Stimulated activated CD4-positive, alpha-beta T cell treated with anti-CD3 and anti-CD28 coated beads, Interleukin-1b, Interleukin-23, amount 100 ng/mL, for 24 hours (primary cell): ENCODE results near the gene MAML3.

Experiments
- DNase-seq, 4 experiments: peaks; one replicate each; pipeline ENCODE4 v3.0.0-alpha.2; 2020; ENCODE audit warnings: low read depth in 4 of 4, low spot score in 1 of 4

Gene MAML3

GRCh38 chr4:139849219-139849618 lies 304.8 kb downstream of the MAML3 start:
- no peak for DNase-seq

DNA sequence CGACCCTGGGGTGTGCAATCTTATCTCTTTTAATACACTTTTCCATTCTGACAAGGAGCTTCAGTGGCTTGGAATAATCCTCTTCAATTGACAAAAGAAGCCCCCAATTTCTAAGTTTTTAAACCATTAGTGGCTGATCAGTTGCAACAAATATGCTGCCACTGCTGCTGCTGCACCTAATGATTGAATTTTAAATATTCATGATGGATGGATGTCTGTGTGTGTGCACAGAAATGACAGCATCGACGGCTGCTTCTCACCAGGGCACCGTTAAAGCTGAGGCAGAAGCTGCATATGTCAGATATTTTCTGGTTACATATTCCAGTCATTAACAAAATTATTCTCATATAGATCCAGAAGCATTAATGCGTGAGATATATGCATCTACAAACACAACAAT lies 306.0 kb downstream of the MAML3 start:
- DNase-seq, result no peak

DNA sequence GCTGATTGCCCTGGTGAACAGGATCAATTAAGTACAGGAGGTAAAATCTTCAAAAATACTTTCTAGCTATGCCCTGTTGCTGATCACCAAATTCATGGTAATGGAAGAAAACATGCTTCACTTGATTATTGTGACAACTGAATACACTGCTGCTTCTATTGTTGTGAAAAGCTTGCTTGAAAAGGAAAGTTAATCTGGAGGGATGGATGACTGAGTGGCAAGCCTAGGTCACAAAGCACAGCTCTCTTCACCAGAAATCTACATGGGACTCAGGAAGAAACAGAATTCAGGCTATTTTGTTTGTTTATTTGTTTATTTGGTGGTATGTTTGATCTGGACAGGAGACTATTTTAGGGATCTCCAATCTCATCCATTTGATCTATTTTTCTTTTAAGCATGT lies 306.4 kb downstream of the MAML3 start:
- no peak for DNase-seq

DNA sequence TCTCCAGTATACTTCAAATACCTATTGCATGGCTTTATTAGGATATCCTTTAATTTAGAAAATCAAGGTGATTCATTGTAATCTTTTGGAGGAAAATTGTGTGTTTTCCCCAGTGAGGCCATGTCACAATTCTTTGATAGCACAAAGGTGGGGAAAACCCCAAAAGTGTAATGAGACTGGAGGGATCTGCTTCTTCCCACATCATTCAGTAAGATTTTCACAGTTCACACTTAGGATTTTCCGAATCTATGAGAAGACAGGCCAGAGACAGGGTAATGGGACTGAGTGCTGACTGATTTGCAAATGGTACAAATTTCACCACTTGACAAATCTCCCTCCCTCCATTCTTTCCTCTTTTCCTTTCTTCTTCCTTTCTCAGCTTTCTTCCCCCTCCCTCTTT lies 307.2 kb downstream of the MAML3 start:
- DNase-seq, result no peak

- DNase-seq, result no peak
Observed at GRCh38 chr4:139845453-139846093, 308.4 kb downstream of the MAML3 start.

DNA sequence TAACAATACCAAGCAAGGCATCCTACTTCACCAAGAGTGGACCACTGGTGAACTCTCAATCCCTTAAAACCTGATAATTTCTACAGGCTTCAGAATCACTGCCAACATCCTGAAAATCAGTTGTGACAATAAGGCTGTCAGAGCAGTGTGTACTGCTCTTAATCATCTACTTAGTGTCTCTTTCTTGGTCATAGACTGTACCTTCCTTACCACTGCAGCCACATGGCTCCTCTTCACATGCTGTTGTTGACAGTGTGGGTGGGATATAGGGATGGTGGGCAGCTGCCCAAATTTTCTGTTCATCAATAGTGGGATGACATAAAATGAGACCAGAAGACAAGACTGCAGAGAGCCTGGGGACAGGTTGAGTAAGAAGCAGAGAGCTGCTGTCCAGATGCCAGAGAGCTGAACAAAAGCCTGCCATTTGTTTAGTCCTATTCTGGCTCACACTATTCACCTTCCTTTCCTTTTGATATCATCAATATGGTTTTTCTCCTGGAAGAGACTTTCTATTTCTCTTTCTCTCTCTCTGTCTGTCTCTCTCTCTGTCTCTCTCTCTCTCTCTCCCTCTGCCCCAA lies 309.4 kb downstream of the MAML3 start:
- DNase-seq, result no peak

DNA sequence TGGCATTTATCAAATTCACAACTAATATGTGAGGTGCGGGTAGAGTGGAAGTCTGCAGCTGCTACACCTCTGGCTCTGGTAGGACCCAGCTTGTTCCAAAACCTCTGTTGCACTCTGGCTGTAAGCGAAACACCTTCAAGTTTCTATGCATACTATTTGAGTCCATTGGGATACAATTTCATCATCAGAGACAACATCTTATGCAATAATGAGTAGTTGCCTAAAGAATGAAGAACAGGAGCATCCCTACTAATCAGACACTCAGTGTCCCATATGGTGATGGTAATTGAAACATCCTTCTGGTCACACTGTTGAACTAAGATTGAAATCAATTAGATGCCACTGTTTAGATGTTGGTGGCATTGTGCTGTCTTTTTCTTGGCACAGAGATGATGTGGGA lies 309.9 kb downstream of the MAML3 start:
- DNase-seq, result no peak

GRCh38 chr4:139843641-139844040 lies 310.3 kb downstream of the MAML3 start:
- DNase-seq, result no peak

DNA sequence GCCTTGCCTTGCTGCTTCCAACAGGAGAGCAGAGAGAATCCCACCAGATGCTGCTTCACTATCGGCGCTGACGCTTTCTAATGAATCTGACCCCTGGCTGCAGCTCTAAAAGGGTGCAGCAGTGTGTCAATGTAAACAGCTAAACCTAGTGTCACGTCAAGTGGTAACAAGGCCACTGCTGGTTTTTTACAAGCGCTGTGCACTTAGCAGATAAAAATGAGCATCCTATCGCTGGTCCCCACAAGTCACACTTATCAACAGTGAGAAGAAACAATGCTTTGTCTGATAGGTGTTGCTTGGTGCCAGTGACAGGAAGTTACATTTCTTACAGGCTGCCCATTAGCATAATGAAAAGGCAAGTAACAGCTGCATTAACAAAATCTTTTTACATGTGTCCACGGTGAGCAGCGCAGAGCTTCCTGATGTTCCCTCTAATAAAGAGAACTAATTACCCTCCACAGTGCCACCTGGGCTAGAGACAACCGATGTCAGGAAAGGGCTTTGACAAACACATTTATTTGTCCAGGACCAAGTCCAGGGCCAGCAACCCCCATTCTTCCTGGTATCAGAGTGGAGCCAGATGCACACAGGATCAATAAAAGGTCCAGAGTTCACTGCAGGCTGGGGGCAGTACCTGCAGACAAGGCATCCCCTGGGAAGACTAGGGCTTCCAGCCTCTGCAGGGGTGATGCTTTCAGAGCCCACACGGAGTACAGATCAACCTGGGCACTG lies 312.4 kb downstream of the MAML3 start:
- no peak for DNase-seq

DNA sequence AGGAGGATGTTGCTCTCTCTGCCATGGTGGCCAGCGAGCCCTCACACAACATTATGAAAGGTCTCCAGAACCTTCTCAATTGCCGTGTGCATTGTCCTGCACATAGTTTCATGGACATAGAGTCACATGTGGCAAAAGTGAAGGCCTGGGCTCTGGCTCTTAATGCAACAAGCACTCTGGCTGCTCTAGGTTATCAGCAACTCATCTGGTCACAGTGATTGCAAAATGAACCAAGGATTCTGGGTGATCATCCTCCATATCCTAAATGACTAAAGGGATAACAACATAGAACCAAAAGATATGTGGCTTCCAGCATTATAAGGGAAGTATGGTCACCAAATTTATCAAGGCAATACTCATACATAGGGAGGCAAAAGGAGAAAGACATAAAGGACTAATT lies 313.2 kb downstream of the MAML3 start:
- DNase-seq, result no peak

DNA sequence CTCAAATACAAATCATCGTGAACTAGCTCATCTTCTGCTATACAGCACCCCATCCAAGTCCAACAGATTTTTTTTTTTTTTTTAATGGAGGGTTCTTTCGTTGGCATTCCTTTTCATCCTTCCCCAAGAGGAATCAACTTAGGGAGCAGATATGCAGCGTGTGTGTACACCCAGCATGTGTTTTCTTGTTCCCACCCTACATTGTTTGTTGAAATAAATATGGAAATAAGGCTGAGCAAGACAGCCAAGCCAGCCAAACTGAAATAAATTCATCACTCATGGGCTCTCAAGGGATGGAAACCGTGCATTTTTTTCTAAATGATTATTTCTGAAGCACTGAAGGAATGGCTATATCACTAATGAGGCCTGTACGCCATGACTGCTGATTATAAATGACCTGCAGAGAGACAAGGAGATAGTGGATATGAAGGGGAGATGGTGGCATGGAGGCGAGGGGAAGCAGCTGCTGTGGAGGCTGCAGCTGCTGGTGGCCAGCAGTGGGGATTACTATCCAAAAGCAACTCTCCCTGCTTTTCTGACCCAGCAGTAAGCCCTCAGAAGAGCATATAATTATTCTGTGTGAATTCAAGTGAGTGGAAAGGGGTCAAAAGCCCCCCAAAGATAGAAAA lies 314.5 kb downstream of the MAML3 start:
- DNase-seq, result no peak

- DNase-seq, result no peak
Observed at GRCh38 chr4:139838811-139839210, 315.2 kb downstream of the MAML3 start.

GRCh38 chr4:139834981-139835391 lies 319.0 kb downstream of the MAML3 start:
- DNase-seq, result no peak

DNA sequence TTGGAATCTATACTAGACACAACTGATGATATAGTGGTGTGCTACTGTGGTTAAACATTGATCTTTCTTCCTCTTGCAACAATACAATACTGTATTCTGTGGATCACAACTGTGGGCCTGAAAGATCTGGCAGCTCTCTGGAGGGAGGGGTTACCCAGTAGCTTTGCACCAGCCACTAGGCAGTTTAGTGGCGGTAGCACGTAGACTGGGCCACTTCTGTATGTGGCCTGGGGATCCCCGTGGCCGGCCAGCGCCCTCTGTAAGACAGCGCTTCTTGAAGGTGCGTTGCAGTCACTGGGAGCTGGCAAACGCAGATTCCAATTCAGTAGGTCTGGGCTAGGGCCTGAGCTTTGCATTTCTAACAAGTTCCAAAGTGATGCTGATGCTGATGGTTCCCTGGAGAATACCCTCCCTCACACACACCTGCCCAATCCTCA lies 319.7 kb downstream of the MAML3 start:
- no peak for DNase-seq

DNA sequence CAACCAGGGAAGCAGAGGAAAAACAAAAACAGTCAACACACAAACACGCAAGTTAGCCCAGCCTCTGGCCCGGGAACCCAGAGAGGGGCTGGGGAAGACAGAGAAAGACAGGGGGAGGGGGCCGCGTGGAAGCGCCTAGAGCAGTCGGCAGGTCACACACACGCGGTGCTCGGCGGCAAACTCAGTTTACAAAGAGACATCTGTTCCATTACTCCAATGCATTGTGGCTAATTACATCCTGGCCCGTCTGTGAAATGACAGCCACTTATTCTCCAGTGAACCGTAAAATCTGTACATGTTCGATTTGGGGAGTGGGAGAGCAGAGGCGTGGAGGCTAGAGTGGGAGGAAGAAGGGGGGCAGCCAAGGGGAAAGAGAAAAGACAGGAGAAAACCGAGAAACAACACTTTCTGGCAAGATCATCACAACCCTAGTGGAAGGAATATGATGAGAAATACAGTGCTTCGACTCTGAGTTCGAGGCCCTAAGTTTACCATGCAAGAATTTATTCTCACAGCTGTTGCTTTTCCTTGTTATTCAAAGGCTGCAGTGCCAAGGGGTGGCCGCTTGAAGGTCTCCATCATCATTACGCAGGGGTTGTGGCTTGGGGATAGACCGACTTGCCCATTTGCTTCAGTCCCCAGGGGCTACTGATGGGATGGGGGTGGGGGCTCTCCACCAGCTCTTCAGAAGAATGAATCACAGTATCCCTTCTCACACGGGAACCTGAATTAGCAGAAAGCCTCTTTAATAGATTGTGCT lies 320.7 kb downstream of the MAML3 start:
- DNase-seq, result no peak

DNA sequence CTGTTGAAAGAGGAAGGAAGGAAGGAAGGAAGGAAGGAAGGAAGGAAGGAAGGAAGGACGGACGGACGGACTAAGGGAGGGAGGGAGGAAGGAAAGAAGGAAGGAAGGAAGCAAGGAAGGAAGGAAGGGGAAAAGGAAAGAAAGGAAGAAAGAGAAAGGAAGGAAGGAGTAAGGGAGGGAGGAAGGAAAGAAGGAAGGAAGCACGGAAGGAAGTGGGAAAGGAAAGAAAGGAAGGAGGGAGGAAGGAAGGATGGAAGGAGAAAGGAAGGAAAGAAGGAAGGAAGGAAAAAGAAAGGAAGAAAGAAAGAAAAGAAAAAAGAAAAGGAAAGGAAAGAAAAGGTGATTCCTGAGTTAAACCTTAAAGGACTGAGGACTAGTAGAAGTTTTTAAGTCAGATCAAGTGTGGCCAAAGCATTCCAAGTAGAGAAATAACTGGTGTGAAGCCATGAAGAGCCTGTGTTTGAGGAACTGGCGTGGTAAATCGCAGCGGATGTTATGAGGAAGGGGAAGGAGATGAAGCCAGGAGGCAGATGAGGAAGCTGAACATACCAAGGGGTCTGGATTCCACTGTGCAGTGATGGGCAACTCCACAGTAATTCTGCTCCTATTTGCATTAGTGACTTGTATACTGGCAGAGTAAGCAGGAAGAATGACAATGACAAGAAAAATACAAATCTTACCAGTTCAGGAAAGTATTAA lies 324.9 kb downstream of the MAML3 start:
- DNase-seq, result no peak

GRCh38 chr4:139826426-139826825 lies 327.6 kb downstream of the MAML3 start:
- DNase-seq, result no peak

- DNase-seq, result no peak
Observed at GRCh38 chr4:139825523-139826014, 328.4 kb downstream of the MAML3 start.

DNA sequence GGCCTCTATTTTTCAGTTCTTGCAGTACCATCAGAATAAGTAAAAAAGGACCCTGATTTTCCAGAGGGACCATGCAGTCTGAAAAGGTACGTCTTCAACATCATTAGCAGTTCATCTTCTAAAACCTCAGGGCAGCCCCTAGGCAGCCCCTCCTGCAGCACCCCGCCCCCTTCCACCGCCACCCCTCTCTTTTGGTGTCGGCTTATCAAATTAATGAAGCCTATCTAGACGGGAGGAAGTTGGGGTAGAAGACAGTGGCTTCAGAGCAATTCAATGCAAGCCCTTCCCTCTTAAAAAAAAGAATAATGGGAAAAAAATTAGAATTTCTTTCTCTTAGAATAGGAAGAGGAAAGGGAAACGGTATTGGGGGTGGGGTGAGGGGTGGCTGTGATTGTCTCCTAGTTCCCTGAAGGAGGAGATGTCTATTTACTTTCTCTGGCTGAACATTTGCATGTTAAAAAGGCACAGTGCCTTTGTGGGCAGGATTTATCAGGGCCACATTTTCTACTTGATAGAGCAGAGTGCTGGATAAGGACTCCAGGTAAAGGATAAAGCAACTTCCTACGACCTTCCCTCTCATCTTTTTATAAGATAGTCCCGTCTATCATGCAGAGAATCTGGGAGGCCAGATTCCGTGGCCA lies 329.0 kb downstream of the MAML3 start:
- DNase-seq, result no peak

DNA sequence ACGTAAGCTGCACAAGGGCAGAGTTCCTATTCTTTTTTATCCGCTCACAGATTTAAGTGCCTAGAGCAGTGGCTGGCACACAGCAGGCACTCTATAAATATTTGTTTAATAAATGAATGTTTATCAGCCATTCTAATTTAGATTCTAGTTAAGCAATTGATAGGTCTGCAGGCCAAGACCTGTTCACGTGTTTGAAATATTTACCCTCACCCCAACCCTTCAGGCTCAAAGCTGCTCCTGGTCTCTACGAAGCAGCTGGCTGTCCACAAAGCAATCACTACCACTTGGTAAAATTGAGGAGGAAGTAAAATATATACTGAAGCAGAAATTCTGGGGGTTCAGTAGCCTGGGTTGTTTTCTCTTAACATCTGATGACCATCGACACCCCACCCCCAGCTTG lies 330.2 kb downstream of the MAML3 start:
- DNase-seq, result no peak
